HG03575 (cell line): ENCODE results near the gene KIF18A.
"Not testable (repeated sequence)": the region's sequence is repeated elsewhere in the genome, so short reads cannot be mapped to it uniquely, and the experiment has no call there.

ENCODE experiments used
- ATAC-seq: cut with Tn5 transposase; IDR thresholded peaks from one replicate; pipeline ENCODE4 v1.9.1; 2021; ENCODE audit not compliant: unreplicated experiment, insufficient number of reproducible peaks, low FRiP score; ENCODE audit errors: extremely low read depth

KIF18A gene

DNA sequence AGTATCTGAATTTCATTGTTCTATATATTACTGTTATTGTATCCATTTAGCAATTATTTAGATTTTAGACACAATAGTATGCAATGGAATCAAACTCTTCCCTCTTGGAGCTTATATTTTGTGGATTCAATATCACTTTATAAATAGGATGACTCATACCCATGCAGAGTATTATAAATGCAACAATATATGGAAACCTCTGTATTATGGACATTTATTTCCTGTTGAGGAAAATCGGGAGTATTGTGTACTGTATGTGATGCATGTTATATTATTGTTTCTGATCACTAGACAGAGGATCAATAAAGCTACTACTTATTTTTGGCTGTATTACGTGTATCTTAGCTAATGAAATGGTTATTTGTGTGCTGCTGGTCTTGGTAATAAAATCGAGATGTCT lies 1.0 kb upstream of the KIF18A start:
- no peak for ATAC-seq

DNA sequence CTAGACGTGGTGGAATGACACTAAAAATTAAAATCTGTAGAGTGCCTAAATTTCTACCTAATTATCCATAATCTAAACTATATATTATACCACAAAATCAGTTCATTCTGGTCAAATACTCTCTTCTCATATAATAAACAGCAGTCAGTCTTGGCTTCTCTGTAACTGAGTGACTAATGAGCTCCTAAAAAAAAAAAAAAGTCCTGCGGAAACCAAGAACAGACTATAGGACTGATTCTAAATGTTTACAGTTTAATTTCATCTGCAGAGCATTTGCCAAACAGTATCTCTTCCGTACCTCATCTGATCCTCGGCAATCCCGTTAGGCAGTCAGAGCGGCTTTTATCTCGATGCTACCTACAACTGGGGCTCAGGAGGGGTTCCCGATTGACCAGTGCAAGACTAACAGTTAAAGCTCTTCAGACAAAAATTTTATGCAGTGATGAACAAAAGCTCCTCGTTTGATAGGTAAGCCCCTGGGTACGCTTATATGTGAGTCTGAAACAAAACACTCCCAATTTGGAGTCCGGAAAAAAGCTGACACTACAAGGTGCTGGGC lies 686 bp downstream of the KIF18A start:
- ATAC-seq: no peak

DNA sequence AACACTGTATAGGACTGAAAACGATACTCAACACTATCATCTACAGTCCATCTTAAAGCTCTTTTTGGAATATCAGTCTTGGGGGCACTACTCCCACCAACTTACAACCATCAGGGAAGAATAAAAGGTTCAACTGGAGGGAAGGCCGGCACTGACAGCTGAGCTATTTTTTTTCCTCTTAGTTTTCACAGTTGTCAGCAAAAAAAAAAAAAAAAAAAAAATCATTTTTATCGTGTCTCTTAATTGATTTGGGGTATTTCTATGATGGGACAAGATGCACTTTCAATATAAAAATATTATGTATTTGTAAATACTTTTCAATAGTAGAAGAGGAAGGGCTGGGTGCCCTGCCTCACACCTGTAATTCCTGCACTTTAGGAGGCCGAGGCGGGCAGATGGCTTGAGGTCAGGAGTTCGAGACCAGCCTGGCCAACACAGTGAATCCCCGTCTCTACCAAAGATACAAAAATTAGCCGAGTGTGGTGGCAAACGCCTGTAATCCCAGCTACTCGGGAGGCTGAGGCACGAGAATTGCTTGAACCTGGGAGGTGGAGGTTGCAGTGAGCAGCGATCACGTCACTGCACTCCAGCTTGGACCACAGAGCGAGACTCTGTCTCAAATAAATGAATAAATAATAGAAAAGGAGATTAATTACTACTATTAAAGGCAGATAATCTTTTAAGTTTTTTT lies 1.5 kb downstream of the KIF18A start:
- ATAC-seq: no peak

DNA sequence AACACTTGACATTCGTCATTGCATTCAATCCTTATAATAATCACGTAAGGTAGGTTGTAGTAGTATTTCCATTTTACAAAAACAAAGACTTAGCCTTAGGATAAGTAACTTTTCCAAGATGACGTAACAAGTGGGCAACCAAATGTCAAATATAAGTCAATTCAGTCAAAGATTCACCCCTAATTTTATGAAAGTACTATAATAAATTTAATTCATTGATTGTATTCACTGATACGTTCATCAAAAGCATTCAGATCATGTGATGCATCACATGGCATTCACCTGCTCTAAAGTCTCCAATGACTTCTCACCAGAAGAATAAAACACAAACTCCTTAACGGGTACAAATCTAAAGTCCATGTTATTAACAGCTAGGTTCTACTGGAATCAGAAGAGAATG lies 2.1 kb downstream of the KIF18A start:
- no peak for ATAC-seq

DNA sequence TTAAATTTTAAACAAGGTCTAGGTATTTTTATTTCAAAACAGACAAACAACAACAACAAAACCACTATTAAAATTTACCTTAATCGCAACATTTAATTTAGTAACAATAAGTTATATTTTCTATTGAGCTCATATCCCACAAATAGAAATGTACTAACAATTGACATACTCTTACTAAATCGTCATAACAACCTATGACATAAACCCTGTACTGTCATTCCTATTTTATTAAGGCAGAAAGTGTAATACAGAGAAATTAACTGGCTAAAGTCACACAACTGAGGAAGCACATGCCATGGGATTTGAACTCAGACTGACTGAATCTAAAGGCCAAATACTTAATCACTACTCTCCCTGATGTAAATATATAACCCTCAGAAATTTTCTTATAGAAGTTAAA lies 3.0 kb downstream of the KIF18A start:
- ATAC-seq: no peak

DNA sequence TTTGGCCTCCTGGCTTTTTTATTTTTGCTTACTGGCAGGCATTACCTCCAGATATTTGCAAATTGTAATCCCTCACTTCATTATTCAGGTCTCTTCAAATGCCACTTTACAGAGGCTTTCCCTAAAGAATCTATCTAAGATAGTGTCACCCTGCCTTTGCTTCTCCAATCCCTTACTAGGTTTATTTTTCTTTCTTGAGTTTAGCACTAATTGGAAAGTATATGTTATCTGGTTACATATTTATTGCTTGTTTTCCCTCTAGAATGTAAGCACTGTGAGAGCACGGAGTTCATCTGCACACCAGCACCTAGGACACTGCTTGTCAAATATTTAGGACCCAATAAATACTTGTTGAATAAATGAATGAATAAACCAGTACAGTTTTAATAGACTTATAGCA lies 3.5 kb downstream of the KIF18A start:
- ATAC-seq: no peak

DNA sequence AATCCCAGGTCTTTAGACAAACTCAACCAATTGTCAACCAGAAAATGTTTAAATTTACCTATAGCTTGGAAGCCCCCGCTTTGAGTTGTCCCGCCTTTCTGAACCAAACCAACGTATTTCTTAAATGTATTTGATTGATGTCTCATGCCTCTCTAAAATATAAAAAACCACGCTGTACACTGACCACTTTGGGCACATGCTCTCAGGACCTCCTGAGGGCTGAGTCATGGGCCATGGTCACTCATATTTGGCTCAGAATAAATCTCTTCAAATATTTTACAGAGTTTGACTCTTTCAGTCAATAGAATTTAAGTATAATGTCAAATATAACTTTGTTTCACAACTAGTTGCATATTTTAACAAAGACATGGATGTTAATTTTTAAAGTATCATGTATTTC lies 5.7 kb downstream of the KIF18A start:
- not testable (repeated sequence) for ATAC-seq

DNA sequence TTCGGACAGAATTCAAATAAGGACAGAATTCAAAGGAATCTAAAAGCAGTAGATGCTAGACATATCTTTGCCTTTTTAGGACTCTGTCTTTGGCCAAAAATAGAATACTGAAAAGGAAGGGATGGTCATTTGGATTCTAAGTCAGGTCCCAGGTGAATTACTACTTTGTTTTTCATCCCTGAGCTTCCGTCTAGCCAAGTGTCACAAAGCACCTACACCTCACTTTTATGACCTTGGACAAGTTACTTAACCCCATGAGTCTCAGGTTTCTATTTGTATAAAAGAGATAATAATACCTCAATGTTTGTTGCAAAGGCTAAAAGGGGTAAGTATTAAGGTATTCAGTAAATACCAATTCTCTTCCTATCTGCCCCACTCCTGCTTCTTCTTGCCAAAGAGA lies 7.3 kb downstream of the KIF18A start:
- ATAC-seq: no peak

DNA sequence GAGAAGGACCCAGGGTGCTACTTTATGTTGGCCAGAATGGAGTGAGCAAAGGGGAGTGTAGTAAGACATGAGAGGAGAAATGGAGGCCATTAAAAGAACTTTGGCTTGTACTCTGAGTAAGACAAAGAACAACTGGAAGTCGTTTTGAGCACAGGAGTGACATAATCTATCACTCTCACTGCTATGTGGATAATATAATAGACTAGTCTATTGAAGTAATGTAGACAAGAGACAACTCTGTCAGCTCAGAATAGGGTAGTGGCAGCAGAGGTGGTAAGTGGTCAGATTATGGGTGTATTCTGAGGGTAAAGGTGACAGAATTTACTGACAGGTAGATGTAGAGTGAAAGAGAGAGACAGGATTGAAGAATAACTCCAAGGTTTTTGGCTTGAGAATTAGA lies 8.2 kb downstream of the KIF18A start:
- no peak for ATAC-seq

DNA sequence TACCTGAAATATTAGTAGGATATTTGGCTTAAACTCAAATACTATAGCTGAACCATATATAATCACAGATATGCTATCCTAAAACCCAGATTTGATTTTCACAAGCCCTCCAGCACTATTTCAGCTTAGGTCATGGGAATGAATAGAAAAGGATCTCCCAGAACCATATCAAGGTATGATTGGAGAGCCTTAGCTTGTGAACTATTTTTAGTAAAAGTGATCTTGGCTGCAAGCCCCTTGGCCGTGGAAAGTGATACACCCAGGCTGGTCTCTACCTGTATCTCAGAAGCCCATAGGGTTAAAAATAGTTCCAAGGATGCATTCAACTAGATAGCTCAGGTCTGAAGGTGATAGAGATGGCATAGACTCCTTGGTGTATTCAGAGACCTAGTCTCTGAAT lies 9.7 kb downstream of the KIF18A start:
- ATAC-seq: no peak

DNA sequence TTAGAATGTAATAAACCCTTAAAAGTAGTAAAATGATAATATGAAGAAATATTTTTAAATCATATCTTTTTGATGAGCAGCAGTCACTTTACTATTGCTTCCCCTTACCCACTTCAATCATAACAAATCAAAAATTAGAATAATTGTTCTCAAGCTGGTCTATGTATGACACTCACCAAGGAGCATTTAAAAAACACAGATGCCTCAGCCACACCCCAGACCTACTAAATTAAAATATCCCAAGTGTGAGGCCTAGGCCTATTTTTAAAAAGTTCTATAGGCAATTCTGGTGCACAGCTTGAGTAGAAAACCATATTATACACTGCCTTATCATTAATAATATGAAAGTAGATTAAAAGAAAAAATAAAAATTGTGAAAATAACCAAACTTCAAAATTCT lies 15.2 kb downstream of the KIF18A start:
- ATAC-seq: no peak

DNA sequence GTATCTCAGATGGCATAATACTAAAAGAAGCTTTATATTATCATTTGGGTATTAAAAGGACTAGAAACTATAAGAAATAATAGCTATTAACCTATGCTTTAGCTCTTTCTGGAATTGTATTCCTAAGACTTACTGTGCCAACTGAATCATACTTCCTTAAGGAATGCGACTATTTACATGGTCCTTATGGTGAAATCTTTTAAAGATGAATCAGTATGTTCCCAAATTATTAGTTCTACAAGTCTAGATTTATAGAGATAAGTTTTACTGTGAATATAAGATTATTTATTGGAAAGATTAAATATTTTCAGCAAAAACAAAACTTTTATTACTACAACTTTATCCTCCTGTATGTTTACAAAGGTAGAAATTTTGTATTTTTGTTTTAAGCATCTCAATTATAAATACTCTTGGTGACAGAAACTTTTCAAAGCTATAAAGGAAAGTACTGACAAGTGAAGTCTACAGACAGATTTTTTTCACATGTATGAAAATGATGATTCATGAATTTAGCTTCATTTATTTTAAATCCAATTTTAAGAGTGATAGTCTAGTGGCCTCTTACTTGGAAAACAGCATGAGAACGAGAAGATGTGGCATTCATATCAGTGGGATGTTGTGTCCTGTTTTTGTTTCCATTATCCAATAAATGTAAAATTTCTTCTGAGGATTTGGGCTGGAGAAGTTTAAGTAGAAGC lies 17.8 kb downstream of the KIF18A start:
- no peak for ATAC-seq

DNA sequence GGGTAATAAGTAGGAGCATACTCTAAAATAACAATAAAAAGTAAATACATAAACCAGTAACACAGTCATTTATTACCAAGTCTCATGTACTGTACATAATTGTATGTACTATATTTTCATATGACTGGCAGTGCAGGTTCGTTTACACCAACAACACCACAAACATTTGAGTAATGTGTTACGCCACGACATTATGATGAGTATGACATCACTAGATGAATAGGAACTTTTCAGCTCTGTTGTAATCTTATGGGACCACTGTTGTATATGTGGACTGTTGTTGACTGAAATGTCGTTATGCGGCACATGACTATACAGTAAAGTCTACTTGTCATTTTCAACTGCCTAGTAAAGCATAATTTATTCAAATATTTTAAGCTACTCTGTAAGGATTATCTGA lies 18.6 kb downstream of the KIF18A start:
- ATAC-seq: no peak

DNA sequence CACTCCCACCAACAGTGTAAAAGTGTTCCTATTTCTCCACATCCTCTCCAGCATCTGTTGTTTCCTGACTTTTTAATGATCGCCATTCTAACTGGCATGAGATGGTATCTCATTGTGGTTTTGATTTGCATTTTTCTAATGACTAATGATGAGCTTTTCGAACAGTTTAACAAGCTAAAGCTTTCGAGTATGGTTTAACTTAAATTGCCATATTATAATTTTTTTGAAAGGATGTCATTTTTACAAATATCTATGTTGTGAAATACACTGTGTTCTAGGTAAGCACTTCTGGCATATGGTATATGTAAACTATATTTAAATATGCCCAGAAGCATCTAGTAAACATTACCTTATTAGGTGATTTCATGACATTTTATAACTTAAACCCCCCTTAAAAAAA lies 20.3 kb downstream of the KIF18A start:
- ATAC-seq: not testable (repeated sequence)

DNA sequence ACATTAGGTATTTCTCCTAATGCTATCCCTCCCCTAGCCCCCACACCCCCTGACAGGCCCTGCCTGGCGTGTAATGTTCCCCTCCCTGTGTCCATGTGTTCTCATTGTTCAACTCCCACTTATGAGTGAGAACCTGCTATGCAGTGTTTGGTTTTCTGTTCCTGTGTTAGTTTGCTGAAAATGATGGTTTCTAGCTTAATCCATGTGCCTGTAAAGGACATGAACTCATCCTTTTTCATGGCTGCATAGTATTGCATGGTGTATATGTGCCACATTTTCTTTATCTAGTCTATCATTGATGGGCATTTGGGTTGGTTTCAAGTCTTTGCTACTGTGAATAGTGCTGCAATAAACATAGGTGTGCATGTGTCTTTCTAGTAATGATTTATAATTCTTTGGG lies 20.8 kb downstream of the KIF18A start:
- not testable (repeated sequence) for ATAC-seq

DNA sequence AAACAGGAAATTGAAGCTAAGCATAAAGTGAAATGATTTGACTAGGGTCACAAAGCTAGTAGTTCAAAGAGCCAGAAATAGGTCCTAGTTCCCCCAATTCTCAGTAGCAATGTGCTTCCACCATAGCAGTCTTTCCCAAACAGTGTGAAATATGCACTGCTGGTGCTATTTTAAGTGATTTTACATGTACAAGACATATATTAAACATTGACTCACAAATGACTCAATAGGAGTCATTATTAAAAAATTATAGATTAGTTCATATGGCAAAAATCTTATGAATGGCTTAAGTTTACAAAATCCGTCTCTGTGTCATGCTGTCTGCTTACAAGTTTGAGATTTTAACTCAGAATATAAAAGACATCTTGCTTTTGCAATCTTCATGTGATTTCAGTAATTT lies 21.4 kb downstream of the KIF18A start:
- no peak for ATAC-seq

DNA sequence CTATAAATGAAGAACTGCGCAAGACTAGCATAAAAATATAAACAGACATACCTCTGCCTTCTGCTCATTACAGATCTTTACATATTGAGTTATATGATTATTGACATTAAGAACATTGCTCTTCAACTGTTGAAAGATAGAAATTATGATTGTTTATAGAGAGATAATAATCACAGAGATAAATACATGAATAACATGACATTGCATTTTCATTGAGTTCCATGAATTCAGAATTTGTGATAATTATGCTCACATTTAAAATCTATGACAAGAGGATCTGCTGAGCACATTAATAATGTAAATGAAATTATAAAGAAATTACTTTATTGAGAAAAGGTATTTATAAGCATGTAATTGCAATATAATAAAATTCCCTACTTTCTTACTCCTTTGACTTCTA lies 24.8 kb downstream of the KIF18A start:
- no peak for ATAC-seq

DNA sequence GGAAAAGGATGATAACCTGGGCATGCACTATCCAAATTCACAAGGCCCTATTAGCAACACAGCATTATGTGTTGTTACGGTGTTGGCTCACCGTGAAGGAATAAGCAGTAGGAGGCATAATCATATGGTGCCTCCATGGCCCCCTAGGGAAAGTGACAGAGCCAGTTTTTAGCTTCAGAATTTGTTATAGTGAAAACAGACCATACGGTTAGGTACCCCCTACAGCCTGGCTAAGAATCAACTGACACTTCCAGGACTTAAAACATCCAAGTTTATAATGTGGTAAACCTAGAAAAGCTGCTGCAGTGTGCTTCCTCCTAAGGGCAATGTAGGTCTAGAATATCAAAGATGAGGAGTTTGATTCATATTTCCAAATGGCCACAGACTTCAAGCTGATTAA lies 30.4 kb downstream of the KIF18A start:
- no peak for ATAC-seq

DNA sequence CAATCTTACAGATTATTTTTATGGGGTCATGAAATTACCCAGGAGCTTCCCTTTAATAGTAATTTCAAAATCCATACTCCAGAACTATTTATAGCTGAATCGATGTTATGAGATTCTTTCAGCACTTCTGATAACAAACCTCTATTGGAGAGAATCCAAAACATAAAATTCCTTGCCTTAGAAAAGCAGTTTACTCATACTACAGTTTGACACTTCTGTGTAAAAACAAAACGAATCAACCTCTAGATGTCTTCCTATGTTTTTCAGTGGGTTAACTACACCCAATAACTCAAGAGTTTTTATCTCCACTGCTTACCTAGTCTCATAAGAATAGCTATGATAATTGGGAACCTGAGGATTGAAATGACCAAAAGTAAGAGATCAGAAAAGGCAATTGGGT lies 35.6 kb downstream of the KIF18A start:
- ATAC-seq: no peak

DNA sequence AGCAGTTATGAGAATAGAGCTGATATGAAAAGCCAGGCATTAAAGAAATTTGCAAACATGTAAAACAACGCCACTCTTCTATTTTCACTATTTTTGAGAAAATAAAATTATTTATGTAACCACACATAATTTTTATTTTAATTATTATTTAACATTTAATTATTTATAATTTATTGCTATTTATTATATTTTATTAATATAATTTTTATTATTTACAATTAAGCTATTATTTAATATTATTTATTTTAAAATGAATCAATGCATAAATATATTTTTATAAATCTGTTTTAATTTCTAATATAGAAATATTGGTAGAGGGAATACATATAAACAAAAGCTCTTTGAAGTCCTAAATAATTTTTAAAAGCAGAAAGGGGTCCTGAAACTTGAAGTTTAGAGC lies 36.7 kb downstream of the KIF18A start:
- ATAC-seq: no peak

DNA sequence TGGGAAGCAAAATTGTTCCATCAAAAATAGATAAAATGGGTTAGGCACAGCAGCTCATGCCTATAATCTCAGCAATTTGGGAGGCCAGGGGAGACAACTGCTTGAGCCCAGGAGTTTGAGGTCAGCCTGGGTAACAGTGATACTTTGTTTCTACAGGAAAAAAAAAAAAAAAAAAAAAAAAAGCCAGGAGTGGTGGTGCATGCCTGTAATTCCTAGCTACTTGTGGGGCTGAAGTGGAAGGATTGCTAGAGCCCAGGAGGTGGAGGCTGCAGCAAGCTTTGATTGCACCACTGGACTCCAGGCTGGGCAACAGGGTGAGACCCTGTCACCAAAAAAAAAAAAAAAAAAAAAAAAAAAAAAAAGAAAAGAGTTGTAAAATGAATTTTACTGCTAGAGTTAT lies 49.6 kb downstream of the KIF18A start:
- ATAC-seq: no peak
